Liver (tissue), 9 donors: ENCODE data around the gene CLK4. TPM values are rescaled to one million over a fixed set of nuclear protein-coding genes. Genes with fewer than 3 reads are reported as not detected.

Experiments used
- DNase-seq: peaks from one replicate; pipeline ENCODE4 v3.0.0-alpha.2; 2017; ENCODE audit warnings: low spot score
- H3K27ac ChIP-seq, 2 donors: one replicate each; pipeline ENCODE4 v1.7.0; 2013; ENCODE audit warnings: inconsistent platforms in 2 of 2, low read length in 2 of 2, control low read depth in 1 of 2, low read depth in 1 of 2, mild to moderate bottlenecking in 1 of 2
- H3K27me3 ChIP-seq, 4 donors: one replicate each; pipeline versions ENCODE4 v1.6.1 to v1.7.0; 2013; ENCODE audit warnings: low read length in 3 of 4, inconsistent platforms in 1 of 4, mild to moderate bottlenecking in 1 of 4, moderate library complexity in 1 of 4; ENCODE audit not compliant: control insufficient read depth in 4 of 4, insufficient read depth in 4 of 4
- H3K36me3 ChIP-seq, 4 donors: one replicate each; pipeline versions ENCODE4 v1.6.1 to v1.7.0; 2013; ENCODE audit warnings: low read length in 3 of 4, mild to moderate bottlenecking in 3 of 4, low read depth in 1 of 4, moderate library complexity in 1 of 4; ENCODE audit not compliant: control insufficient read depth in 4 of 4, insufficient read depth in 3 of 4
- H3K4me1 ChIP-seq, 4 donors: one replicate each; pipeline versions ENCODE4 v1.6.1 to v1.7.0; 2013; ENCODE audit warnings: low read length in 3 of 4, mild to moderate bottlenecking in 3 of 4, moderate library complexity in 1 of 4; ENCODE audit not compliant: control insufficient read depth in 4 of 4, insufficient read depth in 4 of 4
- H3K4me3 ChIP-seq, 3 donors: one replicate each; pipeline versions ENCODE4 v1.6.1 to v1.7.0; 2013; ENCODE audit warnings: low read length in 3 of 3, control low read depth in 1 of 3, low read depth in 1 of 3, mild to moderate bottlenecking in 1 of 3
- H3K9ac ChIP-seq, 2 donors: one replicate each; pipeline ENCODE4 v1.7.0; 2013; ENCODE audit warnings: low read length in 2 of 2, mild to moderate bottlenecking in 2 of 2, moderate library complexity in 2 of 2, control low read depth in 1 of 2, low read depth in 1 of 2
- H3K9me3 ChIP-seq, 4 donors: one replicate each; pipeline versions ENCODE4 v1.6.1 to v1.7.0; 2013; ENCODE audit warnings: low read length in 3 of 4; ENCODE audit not compliant: control insufficient read depth in 4 of 4
- ATF3 ChIP-seq: IDR thresholded peaks from 2 replicates; pipeline ENCODE4 v1.6.1; 2016; ENCODE audit warnings: antibody characterized with exemption
- EGR1 ChIP-seq, 2 donors: IDR thresholded peaks; 2 replicates each; pipeline ENCODE4 v1.6.1; 2016 to 2018; ENCODE audit warnings: antibody characterized with exemption in 2 of 2, low read depth in 2 of 2
- FOXA1 ChIP-seq: IDR thresholded peaks from 2 replicates; pipeline ENCODE4 v1.6.1; 2016; ENCODE audit warnings: antibody characterized with exemption
- FOXA2 ChIP-seq: IDR thresholded peaks from 2 replicates; pipeline ENCODE4 v1.6.1; 2016; ENCODE audit warnings: antibody characterized with exemption
- GABPA ChIP-seq, 2 donors: IDR thresholded peaks in 1 of 2; conservative IDR thresholded peaks in 1 of 2; 2 replicates each; pipeline ENCODE4 v1.6.1; 2016; ENCODE audit warnings: antibody characterized with exemption in 2 of 2, mild to moderate bottlenecking in 1 of 2, moderate library complexity in 1 of 2
- HNF4A ChIP-seq, 2 donors: conservative IDR thresholded peaks; 2 replicates each; pipeline ENCODE4 v1.6.1; 2016; ENCODE audit warnings: antibody characterized with exemption in 2 of 2, mild to moderate bottlenecking in 2 of 2
- JUND ChIP-seq, 2 donors: IDR thresholded peaks; 2 replicates each; pipeline ENCODE4 v1.6.1; 2016; ENCODE audit warnings: antibody characterized with exemption in 2 of 2
- NR2F2 ChIP-seq: IDR thresholded peaks from 2 replicates; pipeline ENCODE4 v1.6.1; 2016; ENCODE audit warnings: antibody characterized with exemption
- RAD21 ChIP-seq, 2 donors: IDR thresholded peaks; 2 replicates each; pipeline ENCODE4 v1.6.1; 2016; ENCODE audit warnings: antibody characterized with exemption in 2 of 2, mild to moderate bottlenecking in 2 of 2
- RXRA ChIP-seq, 2 donors: IDR thresholded peaks; 2 replicates each; pipeline ENCODE4 v1.6.1; 2017 to 2018; ENCODE audit warnings: antibody characterized with exemption in 2 of 2, mild to moderate bottlenecking in 1 of 2
- SP1 ChIP-seq: IDR thresholded peaks from 2 replicates; pipeline ENCODE4 v1.6.1; 2018; ENCODE audit warnings: antibody characterized with exemption, mild to moderate bottlenecking
- TAF1 ChIP-seq: conservative IDR thresholded peaks from 2 replicates; pipeline ENCODE4 v1.6.1; 2016; ENCODE audit warnings: antibody characterized with exemption, mild to moderate bottlenecking
- YY1 ChIP-seq: IDR thresholded peaks from 2 replicates; pipeline ENCODE4 v1.6.1; 2016; ENCODE audit warnings: antibody characterized with exemption, mild to moderate bottlenecking
- ZBTB33 ChIP-seq: IDR thresholded peaks from 2 replicates; pipeline ENCODE4 v1.6.1; 2016; ENCODE audit warnings: antibody characterized with exemption
- WGBS: extraction: QIAGEN DNeasy Blood & Tissue Kit; methylation state at CpG from one replicate; pipeline ENCODE4 v1.1.7; 2013; 5-methylcytosine and 5-hydroxymethylcytosine counted together
- polyA plus RNA-seq, 2 donors: library from polyadenylated mRNA; stranded (reverse) in 1 of 2; unstranded in 1 of 2; fragments of 200-250 nt in 1 of 2; fragments of >200 nt in 1 of 2; fragmentation: Nextera tagmentation in 1 of 2; extraction: Ambion mirVana in 1 of 2; gene quantifications; one replicate each; pipeline versions ENCODE4 v1.2.1 to v1.2.3, GENCODE V29; 2013 to 2015
- total RNA-seq, 2 donors: library from RNA; depleted of rRNA; stranded (reverse); fragments of >200 nt; gene quantifications; one replicate each; pipeline ENCODE4 v1.2.3, GENCODE V29; 2014
- TF ChIP-seq, protein P1 (sequence below): IDR thresholded peaks from 2 replicates; pipeline ENCODE4 v1.6.1; 2016; ENCODE audit warnings: antibody characterized with exemption
- TF ChIP-seq, protein P2 (sequence below): IDR thresholded peaks from 2 replicates; pipeline ENCODE4 v1.6.1; 2016; ENCODE audit warnings: antibody characterized with exemption, mild to moderate bottlenecking
- TF ChIP-seq, protein P3 (sequence below): fragments of 150-350 bp; IDR thresholded peaks from 2 replicates; pipeline ENCODE4 v1.5.1; 2017; ENCODE audit warnings: improper control_type of control experiment, low read depth, low read length; ENCODE audit not compliant: missing input control
- donor health status: healthy.
- donor health status: healthy.
- donor health status: healthy.
- donor health status: healthy.
- donor health status: healthy.

Gene CLK4
- total and polyA plus RNA-seq, 4 donors: 5.0 to 28.2 (median 21.9) TPM

GRCh38 chr5:178667688-178668087 lies 40.8 kb upstream of the CLK4 start:
- Histone ChIP-seq H3K36me3 (no peaks in the 10 kb centered on the region), H3K27me3 (peaks cover 0 to 2% (median 0%) of the 10 kb centered on the region in 4 donors), H3K4me1 (no peaks in the 10 kb centered on the region), H3K9me3 (peaks cover 2 to 18% (median 6%) of the 10 kb centered on the region in 4 donors), H3K9ac (no peak overlapping the region), H3K27ac (no peak overlapping the region), H3K4me3 (no peak overlapping the region)
- WGBS: 66% methylated on average over 10 of the region's 10 CpGs
- no peak for DNase-seq
- TF ChIP-seq, protein P1, sequence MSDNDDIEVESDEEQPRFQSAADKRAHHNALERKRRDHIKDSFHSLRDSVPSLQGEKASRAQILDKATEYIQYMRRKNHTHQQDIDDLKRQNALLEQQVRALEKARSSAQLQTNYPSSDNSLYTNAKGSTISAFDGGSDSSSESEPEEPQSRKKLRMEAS: no peak
- TF ChIP-seq SP1 (no peak), ZBTB33 (no peak), TAF1 (no peak), EGR1 (IDR thresholded peaks at IDR 0.05; ENCODE audit: low read depth in 2 of 2) (no peak), RAD21 (IDR thresholded peaks at IDR 0.05) (no peak), JUND (IDR thresholded peaks at IDR 0.05) (no peak), YY1 (no peak), GABPA (IDR thresholded peaks at IDR 0.05 in 1 of 2, conservative IDR thresholded peaks at IDR 0.05 in 1 of 2) (no peak), HNF4A (conservative IDR thresholded peaks at IDR 0.05) (no peak), FOXA2 (no peak), NR2F2 (no peak), RXRA (IDR thresholded peaks at IDR 0.05) (no peak), ATF3 (no peak), FOXA1 (no peak)
- TF ChIP-seq, protein P2, sequence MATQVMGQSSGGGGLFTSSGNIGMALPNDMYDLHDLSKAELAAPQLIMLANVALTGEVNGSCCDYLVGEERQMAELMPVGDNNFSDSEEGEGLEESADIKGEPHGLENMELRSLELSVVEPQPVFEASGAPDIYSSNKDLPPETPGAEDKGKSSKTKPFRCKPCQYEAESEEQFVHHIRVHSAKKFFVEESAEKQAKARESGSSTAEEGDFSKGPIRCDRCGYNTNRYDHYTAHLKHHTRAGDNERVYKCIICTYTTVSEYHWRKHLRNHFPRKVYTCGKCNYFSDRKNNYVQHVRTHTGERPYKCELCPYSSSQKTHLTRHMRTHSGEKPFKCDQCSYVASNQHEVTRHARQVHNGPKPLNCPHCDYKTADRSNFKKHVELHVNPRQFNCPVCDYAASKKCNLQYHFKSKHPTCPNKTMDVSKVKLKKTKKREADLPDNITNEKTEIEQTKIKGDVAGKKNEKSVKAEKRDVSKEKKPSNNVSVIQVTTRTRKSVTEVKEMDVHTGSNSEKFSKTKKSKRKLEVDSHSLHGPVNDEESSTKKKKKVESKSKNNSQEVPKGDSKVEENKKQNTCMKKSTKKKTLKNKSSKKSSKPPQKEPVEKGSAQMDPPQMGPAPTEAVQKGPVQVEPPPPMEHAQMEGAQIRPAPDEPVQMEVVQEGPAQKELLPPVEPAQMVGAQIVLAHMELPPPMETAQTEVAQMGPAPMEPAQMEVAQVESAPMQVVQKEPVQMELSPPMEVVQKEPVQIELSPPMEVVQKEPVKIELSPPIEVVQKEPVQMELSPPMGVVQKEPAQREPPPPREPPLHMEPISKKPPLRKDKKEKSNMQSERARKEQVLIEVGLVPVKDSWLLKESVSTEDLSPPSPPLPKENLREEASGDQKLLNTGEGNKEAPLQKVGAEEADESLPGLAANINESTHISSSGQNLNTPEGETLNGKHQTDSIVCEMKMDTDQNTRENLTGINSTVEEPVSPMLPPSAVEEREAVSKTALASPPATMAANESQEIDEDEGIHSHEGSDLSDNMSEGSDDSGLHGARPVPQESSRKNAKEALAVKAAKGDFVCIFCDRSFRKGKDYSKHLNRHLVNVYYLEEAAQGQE: no peak
- TF ChIP-seq, protein P3, sequence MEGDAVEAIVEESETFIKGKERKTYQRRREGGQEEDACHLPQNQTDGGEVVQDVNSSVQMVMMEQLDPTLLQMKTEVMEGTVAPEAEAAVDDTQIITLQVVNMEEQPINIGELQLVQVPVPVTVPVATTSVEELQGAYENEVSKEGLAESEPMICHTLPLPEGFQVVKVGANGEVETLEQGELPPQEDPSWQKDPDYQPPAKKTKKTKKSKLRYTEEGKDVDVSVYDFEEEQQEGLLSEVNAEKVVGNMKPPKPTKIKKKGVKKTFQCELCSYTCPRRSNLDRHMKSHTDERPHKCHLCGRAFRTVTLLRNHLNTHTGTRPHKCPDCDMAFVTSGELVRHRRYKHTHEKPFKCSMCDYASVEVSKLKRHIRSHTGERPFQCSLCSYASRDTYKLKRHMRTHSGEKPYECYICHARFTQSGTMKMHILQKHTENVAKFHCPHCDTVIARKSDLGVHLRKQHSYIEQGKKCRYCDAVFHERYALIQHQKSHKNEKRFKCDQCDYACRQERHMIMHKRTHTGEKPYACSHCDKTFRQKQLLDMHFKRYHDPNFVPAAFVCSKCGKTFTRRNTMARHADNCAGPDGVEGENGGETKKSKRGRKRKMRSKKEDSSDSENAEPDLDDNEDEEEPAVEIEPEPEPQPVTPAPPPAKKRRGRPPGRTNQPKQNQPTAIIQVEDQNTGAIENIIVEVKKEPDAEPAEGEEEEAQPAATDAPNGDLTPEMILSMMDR: no peak

- no peaks in the 10 kb centered on the region for H3K4me1 ChIP-seq
- no peak for DNase-seq
- peaks cover 2 to 22% (median 7%) of the 10 kb centered on the region in 4 donors for H3K9me3 ChIP-seq
- H3K27ac ChIP-seq: no peak overlapping the region
- peaks cover 0 to 2% (median 0%) of the 10 kb centered on the region in 4 donors for H3K27me3 ChIP-seq
- TF ChIP-seq HNF4A (conservative IDR thresholded peaks at IDR 0.05): no peak
- no peak overlapping the region for H3K4me3 ChIP-seq
- H3K9ac ChIP-seq: no peak overlapping the region
- no peaks in the 10 kb centered on the region for H3K36me3 ChIP-seq
- WGBS: 52% methylated on average over 5 of the region's 5 CpGs
Observed at GRCh38 chr5:178667101-178667500, 40.3 kb upstream of the CLK4 start.
